ENCODE results near the gene STAP2.
"Not testable (repeated sequence)": the region's sequence is repeated elsewhere in the genome, so short reads cannot be mapped to it uniquely, and the experiment has no call there.

Gene STAP2

GRCh38 chr19:4357095-4357797 is 18.6 kb upstream of the STAP2 start:
- DNase-seq (ENCODE audit: low read depth), result no peak

DNA sequence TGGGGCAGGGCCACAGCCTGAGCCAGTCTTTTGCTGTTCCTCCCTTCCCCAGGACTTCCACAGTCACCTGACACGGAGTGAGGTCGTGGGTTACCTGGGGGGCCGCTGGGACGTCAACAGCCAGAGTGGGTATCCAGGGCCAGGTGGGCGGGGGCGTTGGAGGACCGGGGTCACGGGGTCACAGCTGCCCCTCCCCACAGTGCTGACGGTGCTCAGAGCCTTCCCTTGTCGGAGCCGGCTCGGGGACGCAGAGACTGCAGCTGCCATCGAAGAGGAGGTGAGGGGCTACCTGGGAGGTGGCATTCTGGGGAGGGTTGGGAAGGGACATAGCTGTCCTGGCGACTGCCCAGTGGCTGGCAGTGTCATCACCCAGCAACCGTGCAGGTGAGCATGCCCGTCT is 16.3 kb upstream of the STAP2 start:
- no peak for DNase-seq (ENCODE audit: low read depth)

DNA sequence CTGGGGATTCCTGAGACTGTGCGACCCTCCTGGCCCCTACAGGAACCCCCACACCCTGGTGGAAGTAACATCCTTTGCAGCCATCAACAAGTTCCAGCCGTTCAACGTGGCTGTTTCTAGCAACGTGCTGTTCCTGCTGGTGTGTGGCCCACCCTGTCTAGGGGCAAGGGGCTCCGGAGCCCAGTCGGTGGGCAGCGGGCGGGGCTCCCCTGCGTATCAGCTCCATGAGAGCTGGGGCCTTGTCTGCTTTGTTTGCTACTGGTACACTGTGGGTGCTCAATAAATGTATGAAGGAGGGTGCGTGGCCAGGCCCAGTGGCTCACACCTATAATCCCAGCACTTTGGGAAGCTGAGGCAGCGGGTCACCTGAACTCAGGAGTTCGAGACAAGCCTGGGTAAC is 15.7 kb upstream of the STAP2 start:
- no peak for DNase-seq (ENCODE audit: low read depth)

GRCh38 chr19:4352701-4353121 is 14.1 kb upstream of the STAP2 start:
- peak; percentile 62 for DNase-seq (ENCODE audit: low read depth)

- no peak for DNase-seq (ENCODE audit: low read depth)
These were observed 12.1 kb upstream of the STAP2 start for GRCh38 chr19:4350726-4351125.

DNA sequence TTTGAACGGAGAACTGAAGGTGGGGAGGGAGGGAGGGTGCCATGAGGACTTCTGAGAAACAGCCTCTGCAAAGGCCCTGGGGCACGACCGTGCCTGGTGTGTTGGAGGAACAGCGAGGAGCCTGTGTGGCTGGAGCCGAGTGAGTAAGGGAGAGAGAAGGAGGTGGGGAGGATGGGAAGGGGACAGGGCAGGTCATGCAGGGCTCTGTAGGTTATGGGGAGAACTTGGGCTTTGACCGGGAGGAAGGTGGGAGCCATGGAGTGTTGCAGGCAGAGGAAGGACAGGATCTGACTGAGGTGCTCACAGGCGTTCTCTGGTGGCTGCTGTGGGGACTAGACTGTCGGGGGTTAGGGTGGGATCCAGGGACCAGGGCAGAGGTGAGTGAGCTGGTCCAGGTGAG is 11.5 kb upstream of the STAP2 start:
- no peak for DNase-seq (ENCODE audit: low read depth)

GRCh38 chr19:4349225-4349624 is 10.6 kb upstream of the STAP2 start:
- DNase-seq (ENCODE audit: low read depth), result not testable (repeated sequence)

- no peak for DNase-seq (ENCODE audit: low read depth)
These were observed 8.9 kb upstream of the STAP2 start for GRCh38 chr19:4347521-4347920.

DNA sequence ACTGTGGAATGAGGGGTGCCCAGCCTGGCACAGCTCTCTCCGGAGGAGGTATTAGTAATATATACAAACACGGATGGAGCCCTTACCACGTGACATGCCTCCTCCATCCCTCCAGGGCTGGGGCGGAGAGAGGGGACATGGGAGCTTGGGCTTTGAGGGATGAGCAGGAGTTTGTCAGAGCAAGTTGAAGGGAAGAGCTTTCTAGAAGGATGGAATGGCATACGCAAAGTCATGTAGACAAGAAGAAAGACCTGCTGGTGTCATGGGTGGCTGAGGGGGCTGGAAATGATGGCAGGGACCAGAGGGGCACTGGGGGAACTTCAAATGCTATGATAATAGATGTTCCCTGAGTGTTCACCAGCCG is 7.4 kb upstream of the STAP2 start:
- DNase-seq (ENCODE audit: low read depth), result no peak

DNA sequence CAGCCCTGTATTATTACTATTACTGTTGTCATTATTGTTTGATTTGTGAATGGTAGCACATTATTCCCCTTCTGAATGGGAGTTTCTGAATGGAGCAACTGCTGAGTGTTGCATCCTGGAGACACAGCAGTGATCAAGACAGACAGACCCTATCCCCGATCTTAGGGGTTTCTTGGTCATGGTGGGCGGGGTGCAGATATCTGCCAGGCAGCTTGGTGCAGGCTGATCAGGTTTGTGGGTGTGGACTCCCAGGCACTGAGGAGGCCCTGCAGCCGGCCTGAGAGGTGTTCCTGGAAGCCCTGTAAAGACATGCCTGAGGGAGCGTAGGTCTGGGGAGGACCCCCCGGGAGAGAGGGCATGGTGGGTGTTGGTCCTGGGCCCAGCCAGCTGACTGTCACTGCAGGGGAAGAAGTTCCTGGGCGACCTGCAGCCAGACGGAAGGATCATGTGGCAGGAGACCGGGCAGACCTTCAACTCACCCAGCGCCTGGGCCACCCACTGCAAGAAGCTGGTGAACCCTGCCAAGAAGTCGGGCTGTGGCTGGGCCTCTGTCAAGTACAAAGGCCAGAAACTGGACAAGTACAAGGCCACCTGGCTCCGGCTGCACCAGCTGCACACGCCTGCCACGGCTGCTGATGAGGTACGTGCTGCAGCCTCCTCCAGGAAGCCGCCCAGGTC is 6.9 kb upstream of the STAP2 start:
- DNase-seq (ENCODE audit: low read depth), result no peak

GRCh38 chr19:4343370-4344307 is 5.0 kb upstream of the STAP2 start, which contains the start of gene MPND:
Gene MPND (plus strand): TSS chr19:4343562. CDS start chr19:4343594, 32 bp downstream.
- DNase-seq (ENCODE audit: low read depth), result peak; percentile 27

DNA sequence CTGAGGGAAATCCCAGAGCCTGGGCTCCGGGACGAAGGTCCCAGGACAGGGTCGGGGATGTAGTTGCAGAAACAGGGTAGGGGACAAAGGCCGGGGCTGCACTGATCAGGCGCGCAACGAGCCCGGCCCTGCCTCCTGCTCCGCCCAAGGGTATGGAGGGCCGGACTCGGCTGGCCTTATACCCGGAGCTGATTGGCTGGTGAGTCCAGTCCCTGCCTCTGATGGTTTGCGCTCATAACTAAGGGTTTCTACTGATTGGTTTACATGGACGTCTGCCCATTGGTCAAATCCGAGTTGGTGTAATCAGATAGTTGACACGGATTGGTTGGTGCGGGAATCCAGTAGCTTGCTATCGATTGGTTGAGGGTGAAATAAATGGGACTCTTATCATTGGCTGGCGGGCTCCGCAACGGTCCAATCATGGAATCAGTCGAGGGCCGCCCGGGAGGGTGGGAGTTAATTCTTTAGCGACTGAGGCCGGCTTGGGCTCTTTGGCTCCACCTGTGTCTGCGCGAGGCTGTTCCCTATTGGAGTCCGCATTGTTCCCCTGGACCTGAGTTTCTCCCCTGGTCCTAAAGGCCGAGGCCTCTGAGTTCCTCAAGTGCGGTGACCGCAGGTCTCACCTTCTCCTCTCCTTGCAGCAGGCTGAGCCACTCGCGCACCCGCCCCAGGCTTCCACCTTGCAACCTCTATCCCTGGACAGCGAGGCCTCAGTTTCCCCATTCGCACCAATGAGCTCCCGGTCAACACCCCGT is 4.2 kb upstream of the STAP2 start:
- peak; percentile 100 for DNase-seq (ENCODE audit: low read depth)

DNA sequence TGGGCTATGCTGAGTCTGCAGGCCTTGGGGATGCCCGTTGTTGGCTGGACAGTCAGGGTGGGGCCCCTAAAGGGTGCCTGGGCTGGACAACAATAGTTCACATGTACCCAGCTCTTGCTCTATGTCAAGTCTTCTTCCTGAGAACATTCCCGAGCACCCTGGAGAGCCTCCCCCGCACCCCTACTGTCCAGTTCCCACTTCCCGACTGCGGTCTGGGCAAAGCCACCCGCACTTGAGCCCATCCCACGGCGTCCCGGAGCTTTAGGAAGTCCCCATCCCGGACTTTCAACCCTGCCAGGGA is 3.6 kb upstream of the STAP2 start:
- DNase-seq (ENCODE audit: low read depth), result no peak

GRCh38 chr19:4337906-4338440 is 654 bp downstream of the STAP2 start:
- DNase-seq (ENCODE audit: low read depth), result no peak

- DNase-seq (ENCODE audit: low read depth), result no peak
These were observed 3.6 kb downstream of the STAP2 start for GRCh38 chr19:4334929-4335570.

GRCh38 chr19:4329858-4330257 is 8.8 kb downstream of the STAP2 start:
- DNase-seq (ENCODE audit: low read depth), result no peak

- not testable (repeated sequence) for DNase-seq (ENCODE audit: low read depth)
These were observed 9.5 kb downstream of the STAP2 start for GRCh38 chr19:4328991-4329681.

GRCh38 chr19:4328243-4328990 is 10.2 kb downstream of the STAP2 start:
- peak; percentile 94 for DNase-seq (ENCODE audit: low read depth)

GRCh38 chr19:4327877-4328242 is 10.8 kb downstream of the STAP2 start:
- no peak for DNase-seq (ENCODE audit: low read depth)

GRCh38 chr19:4327252-4327876 is 11.3 kb downstream of the STAP2 start:
- DNase-seq (ENCODE audit: low read depth), result no peak

Measured in fibroblast of the conjunctiva (primary cell).